ENCODE measurements around the gene TET2.

Gene TET2

GRCh38 chr4:105112274-105112673, 34.4 kb upstream of the TET2 start:
- DNase-seq: no peak
- no peak overlapping the region for H3K4me3 ChIP-seq (ENCODE audit: low read depth, low read length)
- no peaks in the 10 kb centered on the region for H3K36me3 ChIP-seq
- no peak for TF ChIP-seq CTCF (IDR thresholded peaks at IDR 0.05; ENCODE audit: low read depth, low read length)
- no peaks in the 10 kb centered on the region for H3K9me3 ChIP-seq (ENCODE audit: severe bottlenecking)
- no peaks in the 10 kb centered on the region for H3K27me3 ChIP-seq (ENCODE audit: insufficient read depth, low read depth, severe bottlenecking)
- H3K27ac ChIP-seq: no peak overlapping the region

- no peak overlapping the region for H3K27ac ChIP-seq
- no peak for DNase-seq
- H3K4me3 ChIP-seq (ENCODE audit: low read depth, low read length): no peak overlapping the region
- no peak for TF ChIP-seq CTCF (IDR thresholded peaks at IDR 0.05; ENCODE audit: low read depth, low read length)
- no peaks in the 10 kb centered on the region for H3K9me3 ChIP-seq (ENCODE audit: severe bottlenecking)
- no peaks in the 10 kb centered on the region for H3K27me3 ChIP-seq (ENCODE audit: insufficient read depth, low read depth, severe bottlenecking)
- no peaks in the 10 kb centered on the region for H3K36me3 ChIP-seq
Observed at GRCh38 chr4:105113800-105114199, 32.9 kb upstream of the TET2 start.

- TF ChIP-seq CTCF (IDR thresholded peaks at IDR 0.05; ENCODE audit: low read depth, low read length): no peak
- no peaks in the 10 kb centered on the region for H3K9me3 ChIP-seq (ENCODE audit: severe bottlenecking)
- H3K36me3 ChIP-seq: no peaks in the 10 kb centered on the region
Observed at GRCh38 chr4:105116616-105117319, 29.9 kb upstream of the TET2 start.

GRCh38 chr4:105119356-105119755, 27.3 kb upstream of the TET2 start:
- no peak for TF ChIP-seq CTCF (IDR thresholded peaks at IDR 0.05; ENCODE audit: low read depth, low read length)

More at GRCh38 chr4:105116616-105117319, 29.9 kb upstream of the TET2 start:
- DNase-seq: no peak
- H3K27me3 ChIP-seq (ENCODE audit: insufficient read depth, low read depth, severe bottlenecking): no peaks in the 10 kb centered on the region
- H3K4me3 ChIP-seq (ENCODE audit: low read depth, low read length): no peak overlapping the region
- no peak overlapping the region for H3K27ac ChIP-seq

GRCh38 chr4:105120626-105121025, 26.1 kb upstream of the TET2 start:
- H3K27ac ChIP-seq: no peak overlapping the region
- DNase-seq: no peak
- TF ChIP-seq CTCF (IDR thresholded peaks at IDR 0.05; ENCODE audit: low read depth, low read length): no peak
- no peaks in the 10 kb centered on the region for H3K27me3 ChIP-seq (ENCODE audit: insufficient read depth, low read depth, severe bottlenecking)
- H3K36me3 ChIP-seq: no peaks in the 10 kb centered on the region
- no peak overlapping the region for H3K4me3 ChIP-seq (ENCODE audit: low read depth, low read length)
- no peaks in the 10 kb centered on the region for H3K9me3 ChIP-seq (ENCODE audit: severe bottlenecking)

More at GRCh38 chr4:105119356-105119755, 27.3 kb upstream of the TET2 start:
- H3K36me3 ChIP-seq: no peaks in the 10 kb centered on the region
- no peak overlapping the region for H3K27ac ChIP-seq
- no peak for DNase-seq
- H3K27me3 ChIP-seq (ENCODE audit: insufficient read depth, low read depth, severe bottlenecking): no peaks in the 10 kb centered on the region
- H3K4me3 ChIP-seq (ENCODE audit: low read depth, low read length): no peak overlapping the region
- no peaks in the 10 kb centered on the region for H3K9me3 ChIP-seq (ENCODE audit: severe bottlenecking)

- H3K36me3 ChIP-seq: no peaks in the 10 kb centered on the region
- no peak for TF ChIP-seq CTCF (IDR thresholded peaks at IDR 0.05; ENCODE audit: low read depth, low read length)
Observed at GRCh38 chr4:105122350-105122749, 24.3 kb upstream of the TET2 start.

More at GRCh38 chr4:105122350-105122749, 24.3 kb upstream of the TET2 start:
- no peaks in the 10 kb centered on the region for H3K9me3 ChIP-seq (ENCODE audit: severe bottlenecking)
- H3K27ac ChIP-seq: no peak overlapping the region
- no peak for DNase-seq
- H3K27me3 ChIP-seq (ENCODE audit: insufficient read depth, low read depth, severe bottlenecking): no peaks in the 10 kb centered on the region
- H3K4me3 ChIP-seq (ENCODE audit: low read depth, low read length): no peak overlapping the region
